ENCODE measurements around the gene LDB2.

LDB2 gene

DNA sequence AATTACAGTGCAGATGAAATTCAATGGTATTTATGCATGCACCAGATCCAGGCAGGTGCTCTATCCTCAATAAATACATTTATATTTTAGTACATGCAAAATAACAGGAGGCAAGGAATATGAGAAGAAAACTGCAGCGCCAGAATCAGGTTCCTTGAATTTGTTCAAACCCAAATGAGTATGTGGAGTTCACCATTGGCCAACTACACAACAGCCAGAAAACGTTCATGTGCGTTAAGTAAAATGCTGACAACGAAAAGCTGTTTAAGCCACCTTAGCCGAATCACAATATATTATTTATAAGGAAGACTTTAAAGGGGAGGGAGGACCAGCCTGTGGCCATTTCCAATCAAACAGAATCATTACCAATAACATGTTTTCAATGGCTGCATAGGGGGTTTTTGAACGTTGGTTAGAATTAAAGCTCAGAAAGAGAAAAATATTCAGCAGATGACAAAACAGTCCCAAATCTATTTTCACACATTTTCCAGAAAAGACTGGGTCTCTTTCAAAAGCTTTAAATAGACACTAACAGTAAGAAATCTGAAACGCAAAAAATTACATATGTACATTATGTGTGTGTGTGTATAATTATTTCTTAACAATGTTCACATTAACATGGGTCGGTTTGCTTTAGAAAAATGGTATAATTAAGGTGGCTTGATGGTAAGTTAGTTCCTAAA, 171.9 kb downstream of the LDB2 start:
- no peak for DNase-seq (ENCODE audit: low read depth in 3 of 3, low spot score in 1 of 3)

DNA sequence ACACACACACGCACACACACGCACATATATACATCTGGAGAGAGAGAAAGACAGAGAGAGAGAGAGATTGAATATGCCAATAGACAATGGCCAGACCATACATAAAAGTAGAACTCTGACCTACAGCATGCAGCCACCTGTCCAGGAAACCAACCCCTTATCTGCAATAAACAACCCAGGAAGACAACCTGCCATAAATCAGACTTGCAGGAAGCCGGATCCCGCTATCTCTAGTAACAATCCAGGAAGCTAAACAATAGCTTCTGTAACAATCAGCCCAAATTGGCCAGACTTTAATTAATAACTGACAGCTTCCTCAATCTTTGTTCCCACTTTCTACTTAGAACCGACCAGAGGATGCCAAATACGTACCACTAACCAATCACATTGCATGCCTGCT, 173.2 kb downstream of the LDB2 start:
- DNase-seq (ENCODE audit: low read depth in 3 of 3, low spot score in 1 of 3), result no peak

DNA sequence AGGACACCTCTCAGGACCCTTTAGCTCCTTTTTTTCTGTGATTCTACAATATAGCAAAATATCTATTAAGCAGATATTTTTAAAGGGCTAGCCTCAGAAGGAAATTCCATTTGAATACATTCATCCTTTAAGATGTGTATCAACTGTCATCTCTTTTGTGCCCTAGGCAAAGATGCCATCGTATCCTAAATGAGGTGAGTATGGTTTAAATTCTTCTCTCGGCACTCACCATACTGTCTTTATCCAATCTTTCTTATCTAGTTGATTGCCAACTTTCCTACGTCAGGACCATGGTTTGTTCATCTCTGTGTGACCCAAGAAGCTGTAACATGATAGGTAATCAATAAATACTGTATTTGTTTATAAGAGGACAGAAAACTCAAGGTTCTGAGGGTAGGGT, 176.0 kb downstream of the LDB2 start:
- no peak for DNase-seq (ENCODE audit: low read depth in 3 of 3, low spot score in 1 of 3)

DNA sequence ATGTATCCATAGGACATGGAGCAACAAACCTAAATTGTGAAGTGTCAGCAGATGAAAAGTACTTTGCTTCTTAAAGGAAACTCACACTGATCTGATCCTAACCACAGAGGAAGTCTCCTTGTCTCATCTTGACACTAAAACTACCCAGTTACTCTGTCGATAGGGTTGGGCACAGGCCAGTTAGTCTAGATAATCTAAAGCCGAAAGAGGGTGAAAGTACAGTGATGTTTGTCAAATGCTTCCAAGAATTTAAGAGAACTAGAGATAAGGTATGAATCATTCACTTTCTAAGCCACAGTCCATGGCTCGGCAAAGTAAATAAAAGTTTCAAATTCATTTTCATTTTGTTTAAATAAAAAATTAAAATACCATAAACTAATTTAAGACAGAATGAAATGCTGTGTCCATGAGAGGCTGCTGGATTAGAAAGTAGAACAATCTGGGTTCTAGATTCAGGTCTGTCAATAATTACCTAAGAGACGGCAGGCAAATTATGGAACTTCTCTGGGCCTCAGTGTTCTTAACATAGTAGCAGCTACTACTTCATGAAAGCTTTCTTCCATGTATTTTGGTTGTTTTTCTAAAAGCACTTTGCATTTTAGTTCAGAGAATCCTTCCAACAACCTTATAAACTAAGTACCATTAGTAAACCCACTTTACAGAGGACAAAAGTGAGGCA, 176.7 kb downstream of the LDB2 start:
- DNase-seq (ENCODE audit: low read depth in 3 of 3, low spot score in 1 of 3), result no peak

DNA sequence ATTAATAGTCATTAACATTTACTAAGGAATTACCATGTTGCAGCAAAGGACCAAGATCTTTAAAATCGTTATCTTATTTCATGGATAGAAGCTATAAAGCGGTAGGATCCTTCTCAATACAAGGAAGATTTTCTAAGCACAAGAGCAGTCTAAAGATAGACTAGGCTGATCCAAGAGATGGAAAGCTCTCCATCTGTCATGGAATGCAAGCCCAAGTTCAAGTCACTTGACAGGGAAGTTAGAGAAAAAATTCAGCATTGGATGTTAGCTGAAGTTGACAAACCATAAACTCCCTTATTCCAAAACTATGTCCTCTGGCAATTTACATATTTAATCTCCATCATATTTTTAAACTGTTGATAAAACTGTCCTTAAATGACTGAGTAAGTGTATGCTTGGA, 177.7 kb downstream of the LDB2 start:
- DNase-seq (ENCODE audit: low read depth in 3 of 3, low spot score in 1 of 3), result no peak

DNA sequence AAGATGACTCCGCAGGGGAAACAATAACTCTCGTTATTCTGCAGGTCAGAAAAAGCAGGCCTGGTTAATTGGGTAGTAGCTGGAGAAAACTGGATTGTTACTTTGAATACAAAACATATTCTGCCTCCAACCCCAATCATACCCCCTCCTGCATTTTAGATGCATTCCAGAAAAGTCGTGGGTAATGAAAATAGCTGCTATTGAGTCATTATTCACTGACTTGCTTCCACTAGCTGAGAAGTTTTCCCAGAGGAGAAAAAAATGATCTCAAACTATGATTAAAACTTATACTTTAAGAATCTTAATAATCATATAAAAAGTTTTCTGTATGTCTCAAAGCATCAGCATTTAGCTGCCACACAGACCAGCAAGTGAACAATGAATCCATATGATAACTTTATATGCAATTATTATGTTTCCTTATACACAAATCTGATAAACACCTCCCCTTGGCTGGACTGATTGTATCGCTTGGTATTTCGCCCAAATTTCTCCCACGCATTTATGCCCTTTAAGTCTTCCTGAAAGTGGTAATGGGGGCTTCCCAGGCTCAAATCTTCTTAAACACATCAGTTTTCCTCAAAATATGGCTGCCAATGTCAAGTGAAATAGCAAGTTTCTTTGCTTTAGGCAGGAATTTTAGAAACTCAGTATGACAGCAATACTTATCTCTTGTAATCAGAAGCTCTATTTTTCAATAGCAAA, 181.0 kb downstream of the LDB2 start:
- DNase-seq (ENCODE audit: low read depth in 3 of 3, low spot score in 1 of 3), result no peak

DNA sequence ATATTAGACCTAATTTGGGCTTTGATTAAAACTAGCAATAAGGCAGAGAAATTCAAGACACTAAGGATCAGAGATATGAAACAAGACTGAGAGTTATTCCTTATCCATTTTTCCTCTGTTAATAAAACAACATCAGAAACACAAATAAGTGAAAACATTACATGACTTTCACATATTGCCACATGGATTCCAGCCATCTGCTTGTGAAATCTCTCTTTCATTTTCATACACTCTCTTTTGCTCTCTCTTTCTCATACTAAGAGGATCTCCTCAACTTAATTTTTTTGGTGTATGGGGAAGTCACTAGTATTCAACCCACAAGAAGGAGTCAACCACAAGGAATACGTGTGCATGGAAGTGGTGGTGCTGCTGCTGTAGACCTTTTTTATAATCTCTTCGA, 183.0 kb downstream of the LDB2 start:
- DNase-seq (ENCODE audit: low read depth in 3 of 3, low spot score in 1 of 3), result no peak

DNA sequence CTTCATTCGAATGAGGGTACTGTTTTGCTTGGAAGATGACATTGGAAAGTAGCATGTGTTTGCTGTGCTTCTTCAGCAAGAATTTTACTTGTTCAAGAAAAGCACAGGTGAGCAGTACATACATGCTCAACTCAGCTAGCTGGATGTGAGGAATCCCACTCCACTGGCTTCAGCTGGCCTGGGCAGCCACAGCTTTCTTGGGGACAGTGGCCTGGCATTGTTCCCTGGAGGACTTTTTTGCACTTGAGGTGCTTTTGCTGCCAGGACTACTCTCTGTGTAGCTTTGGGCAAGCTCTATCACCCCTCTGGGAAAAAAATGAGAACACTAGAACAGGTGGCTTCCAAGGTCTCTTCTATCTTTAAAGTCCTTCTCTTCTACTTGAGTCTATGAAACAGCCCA, 184.3 kb downstream of the LDB2 start:
- no peak for DNase-seq (ENCODE audit: low read depth in 3 of 3, low spot score in 1 of 3)

DNA sequence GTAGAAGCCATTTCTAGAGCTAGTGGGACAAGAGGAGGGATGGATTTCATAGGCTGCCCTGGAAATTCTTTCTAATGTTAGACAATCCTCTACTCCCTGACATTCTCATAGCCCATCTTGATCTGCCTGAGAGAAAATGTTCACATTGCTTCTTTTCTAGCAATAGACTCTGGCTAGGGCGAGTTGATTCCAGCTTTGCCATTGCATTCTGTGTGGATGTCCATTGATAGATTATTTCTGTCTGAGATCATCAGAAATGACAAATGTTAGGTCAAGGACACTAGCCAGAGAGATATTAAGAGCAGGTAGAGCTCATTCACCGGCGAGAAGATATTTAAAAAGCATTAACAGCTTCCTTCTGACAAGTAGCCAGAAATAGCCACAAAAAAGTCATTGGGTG, 184.7 kb downstream of the LDB2 start:
- DNase-seq (ENCODE audit: low read depth in 3 of 3, low spot score in 1 of 3), result no peak

DNA sequence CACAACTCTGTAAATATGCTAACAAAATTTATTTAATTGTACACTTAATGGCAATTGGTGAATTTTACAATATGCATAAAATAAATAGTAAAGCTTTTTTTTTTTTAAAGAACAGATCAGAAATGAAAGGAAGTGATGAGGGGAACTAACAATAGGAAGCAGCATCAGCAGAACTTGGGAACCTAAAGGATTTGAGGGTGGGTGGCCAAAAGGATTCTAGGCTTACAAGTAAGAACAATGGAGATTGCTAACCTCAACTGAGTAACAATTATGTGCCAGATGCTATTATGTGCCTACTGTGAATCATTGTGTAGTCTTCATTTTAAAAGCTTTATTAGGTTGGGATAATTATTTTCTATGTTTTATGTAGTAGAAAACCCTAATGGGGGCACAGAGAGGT, 185.2 kb downstream of the LDB2 start:
- DNase-seq (ENCODE audit: low read depth in 3 of 3, low spot score in 1 of 3), result no peak

DNA sequence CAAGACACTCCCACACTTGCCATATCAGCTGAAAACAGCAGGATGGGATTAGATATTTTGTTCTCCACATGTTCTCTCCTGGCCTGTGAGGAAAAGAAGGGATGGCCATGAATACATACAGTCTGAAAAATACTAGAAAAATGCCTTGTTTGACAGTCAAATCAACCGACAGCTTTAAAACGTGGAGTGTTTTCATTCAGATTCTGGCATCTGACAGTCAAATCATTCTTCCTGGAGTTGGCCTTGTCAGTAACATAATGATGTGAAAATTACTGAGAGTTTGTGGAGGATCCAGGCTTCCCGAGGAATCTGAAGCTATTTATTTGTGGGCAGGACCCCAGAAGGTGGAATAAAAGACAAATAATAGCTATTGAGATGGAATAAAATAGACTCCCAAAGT, 188.2 kb downstream of the LDB2 start:
- no peak for DNase-seq (ENCODE audit: low read depth in 3 of 3, low spot score in 1 of 3)

DNA sequence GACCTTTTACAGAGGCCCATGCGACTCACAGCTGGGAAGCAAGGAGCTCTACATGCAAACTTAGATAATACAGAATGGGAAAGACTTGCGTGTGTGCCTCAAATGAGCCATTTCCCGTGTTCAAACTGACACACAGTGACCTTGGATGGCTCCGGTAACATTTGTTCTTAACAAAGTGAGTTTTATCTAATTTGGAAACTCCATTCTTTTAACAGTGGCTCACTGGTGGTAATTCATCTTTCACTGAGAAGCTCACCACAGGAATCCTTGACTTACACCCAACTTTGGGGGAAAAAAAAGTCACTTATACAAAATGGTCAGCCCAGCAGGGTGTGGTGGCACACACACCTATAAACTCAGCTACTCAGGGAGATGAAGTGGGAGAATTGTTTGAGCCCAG, 190.6 kb downstream of the LDB2 start:
- DNase-seq (ENCODE audit: low read depth in 3 of 3, low spot score in 1 of 3), result no peak

DNA sequence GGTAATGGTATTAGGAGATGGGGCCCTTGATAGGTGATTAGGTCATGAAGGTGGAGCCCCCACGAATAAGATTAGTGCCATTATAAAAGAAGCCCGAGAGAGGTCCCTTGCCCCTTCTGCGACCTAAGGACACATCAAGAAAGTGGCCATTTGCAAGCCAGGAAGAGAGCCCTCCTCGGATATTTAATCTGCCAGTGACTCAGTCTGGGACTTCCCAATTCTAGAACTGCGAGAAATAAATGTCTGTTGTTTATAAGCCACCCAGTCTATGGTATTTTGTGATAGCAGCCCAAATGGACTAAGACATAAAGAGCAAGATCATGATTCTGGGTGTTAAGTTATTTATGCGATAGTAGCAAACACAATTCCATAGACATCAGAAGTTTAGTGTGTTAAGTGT, 192.2 kb downstream of the LDB2 start:
- DNase-seq (ENCODE audit: low read depth in 3 of 3, low spot score in 1 of 3), result no peak

DNA sequence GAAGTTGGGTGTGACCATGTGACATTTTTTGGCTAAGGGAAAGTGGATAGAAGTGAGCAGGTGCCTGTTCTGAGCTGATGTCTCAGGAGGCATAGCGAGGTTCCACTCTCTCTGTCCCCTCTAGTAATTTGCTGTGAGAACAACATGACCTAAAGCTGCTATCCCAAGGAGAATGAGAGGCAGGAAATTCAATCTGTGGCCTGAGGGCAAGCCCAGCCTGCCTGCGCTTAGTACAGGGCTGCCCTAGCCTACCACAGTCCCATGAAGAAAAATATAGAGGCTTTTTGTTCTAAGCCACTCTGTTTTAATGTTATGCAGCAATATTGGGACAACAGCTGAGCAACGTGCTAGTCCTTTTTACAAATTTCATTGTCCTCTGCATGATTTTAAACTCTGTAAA, 193.1 kb downstream of the LDB2 start:
- DNase-seq (ENCODE audit: low read depth in 3 of 3, low spot score in 1 of 3), result no peak

DNA sequence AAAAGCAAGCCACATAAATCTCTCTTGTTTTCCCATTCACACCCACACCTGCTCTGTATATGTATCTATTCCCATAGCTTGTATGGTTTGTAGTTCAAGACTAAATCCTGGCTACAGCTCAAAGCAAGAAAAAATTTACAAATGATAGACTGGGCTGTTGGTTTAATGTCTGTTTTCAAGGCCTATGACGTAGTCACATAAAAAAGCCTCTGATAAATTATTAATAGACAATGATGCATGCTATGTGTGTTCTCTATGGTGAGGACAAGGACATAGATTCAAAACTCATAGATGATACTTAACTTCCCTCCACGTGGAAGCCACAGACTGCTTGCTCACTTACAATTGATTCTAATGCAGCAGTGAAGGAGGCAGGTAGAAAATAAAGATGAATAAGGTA, 194.0 kb downstream of the LDB2 start:
- no peak for DNase-seq (ENCODE audit: low read depth in 3 of 3, low spot score in 1 of 3)

DNA sequence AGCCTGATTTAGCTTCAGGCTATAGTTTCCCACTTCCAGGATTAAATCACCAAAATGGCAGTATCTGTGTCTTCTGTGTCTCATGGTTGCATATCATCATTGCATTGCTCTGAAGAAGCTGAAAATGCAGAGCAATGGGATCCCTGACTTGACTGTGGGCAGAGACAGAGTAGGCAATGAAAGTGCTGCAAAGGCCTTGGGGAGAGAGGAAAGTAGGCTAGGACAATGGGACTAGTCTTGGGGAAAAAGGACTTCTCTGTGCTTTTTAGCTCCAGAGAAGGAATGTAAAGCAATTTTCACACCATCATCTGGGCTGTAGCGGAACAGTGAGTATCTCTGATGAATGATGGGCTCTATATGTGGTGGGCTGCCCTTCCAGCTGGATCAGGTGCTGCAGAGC, 202.5 kb downstream of the LDB2 start:
- no peak for DNase-seq (ENCODE audit: low read depth in 3 of 3, low spot score in 1 of 3)

DNA sequence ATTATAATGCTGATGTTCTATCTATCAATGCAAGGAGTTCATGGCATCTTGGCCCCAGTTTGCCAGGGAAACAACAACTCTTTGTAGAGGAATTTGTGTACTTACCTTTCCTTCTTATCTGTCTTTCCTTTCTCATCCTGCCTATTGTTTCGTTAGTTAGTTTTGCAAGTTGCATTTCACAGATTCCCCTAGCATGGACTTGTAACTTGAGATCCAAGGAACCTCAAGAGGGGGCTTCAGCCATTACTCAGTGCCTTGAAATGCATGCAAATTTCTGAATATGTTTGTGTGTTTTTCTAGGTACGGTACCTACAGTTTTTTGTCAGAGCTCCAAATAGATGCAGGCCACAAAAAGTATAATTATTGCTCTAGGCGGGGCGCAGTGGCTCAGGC, 203.6 kb downstream of the LDB2 start:
- no peak for DNase-seq (ENCODE audit: low read depth in 3 of 3, low spot score in 1 of 3)

DNA sequence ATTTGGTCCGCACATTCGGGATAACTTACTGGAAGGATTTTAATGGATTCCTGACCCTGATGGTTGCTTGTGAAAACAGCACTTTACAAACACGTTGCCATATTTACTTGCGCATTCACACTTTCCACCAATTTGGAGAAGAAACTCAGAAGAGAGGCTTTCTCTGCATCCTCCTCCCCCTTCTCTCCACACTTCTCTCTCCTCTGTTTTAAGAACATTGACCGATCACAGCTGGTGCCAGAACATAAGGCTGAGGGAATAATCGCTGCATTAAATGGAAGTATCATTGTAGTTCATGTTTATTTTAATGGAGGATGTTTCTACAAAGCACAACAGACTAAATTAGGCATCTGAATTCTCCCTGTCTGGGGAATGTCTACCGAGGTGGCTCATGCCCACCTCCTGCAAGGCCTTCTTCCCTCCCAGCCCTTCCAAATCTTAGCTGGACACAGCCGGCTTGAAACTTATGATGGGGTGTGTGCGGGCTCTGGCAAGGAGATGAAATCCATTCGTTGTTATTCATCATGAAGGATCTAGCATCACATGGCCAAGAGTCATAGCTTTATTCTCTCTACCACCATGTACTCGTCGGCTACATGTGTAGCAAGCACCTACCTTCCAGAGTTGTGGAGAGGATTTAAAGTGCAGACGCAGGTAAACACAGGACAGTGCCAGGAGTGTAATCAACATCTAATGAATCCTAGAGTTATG, 204.1 kb downstream of the LDB2 start:
- DNase-seq (ENCODE audit: low read depth in 3 of 3, low spot score in 1 of 3), result no peak

DNA sequence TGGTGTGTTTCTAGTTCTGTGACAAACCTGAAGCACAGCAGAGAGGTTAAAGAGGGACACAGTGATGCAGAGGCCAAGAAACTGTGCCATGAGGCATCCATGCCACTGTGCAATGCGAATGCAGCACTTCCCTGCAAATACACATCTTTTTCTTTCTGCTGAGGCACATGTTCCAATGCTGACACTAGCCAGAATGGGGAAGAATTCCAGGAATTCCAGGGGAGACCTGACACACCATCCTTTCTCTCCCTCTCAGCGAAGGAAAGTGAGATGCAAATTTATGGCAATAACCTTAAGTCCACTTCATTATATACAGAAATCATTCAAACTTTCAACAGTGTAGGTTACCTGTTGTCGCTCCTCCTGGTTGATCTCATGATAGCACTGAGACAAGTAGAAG, 204.8 kb downstream of the LDB2 start:
- no peak for DNase-seq (ENCODE audit: low read depth in 3 of 3, low spot score in 1 of 3)

DNA sequence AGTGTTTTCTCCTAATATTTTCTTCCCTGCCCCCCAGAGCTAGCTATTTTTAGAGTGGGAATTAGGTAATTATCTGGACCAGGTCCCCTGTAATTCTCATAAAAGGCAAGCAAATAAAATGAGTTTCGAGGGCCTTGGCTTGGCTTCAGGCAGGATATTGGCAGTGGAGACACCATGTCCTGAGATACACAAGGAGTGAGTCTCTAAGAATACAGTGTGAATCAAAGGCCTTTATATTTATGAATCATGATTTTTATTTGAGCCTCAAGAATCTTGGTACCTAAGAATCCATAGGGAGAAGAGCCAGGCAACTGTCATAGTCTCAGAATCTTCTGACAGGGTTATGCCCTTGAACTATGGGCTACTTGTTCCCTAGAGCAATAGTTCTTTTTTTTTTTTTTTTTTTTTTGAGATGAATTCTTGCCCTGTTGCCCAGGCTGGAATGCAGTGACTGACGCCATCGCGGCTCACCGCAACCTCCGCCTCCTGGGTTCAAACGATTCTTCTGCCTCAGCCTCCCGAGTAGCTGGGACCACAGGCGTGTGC, 205.4 kb downstream of the LDB2 start:
- no peak for DNase-seq (ENCODE audit: low read depth in 3 of 3, low spot score in 1 of 3)

DNA sequence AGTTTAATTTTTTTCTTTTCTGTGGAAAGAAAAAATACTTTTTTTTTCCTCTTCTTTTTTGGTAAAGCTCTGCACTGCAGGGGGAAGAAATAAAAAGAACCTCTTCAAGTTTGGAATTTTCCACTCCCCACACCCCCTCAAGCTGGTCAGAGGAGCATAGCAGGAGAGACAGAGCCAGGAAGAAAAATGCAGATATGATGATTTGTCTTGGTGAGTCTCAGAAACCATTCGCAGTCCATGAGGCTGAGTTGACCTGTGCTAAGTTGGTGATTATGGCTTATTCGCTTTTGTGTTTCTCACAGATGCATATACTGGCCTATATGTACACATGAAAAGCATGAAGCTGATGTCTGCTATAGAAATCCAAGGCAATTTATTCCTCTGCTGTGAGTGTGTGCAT, 205.9 kb downstream of the LDB2 start:
- no peak for DNase-seq (ENCODE audit: low read depth in 3 of 3, low spot score in 1 of 3)

DNA sequence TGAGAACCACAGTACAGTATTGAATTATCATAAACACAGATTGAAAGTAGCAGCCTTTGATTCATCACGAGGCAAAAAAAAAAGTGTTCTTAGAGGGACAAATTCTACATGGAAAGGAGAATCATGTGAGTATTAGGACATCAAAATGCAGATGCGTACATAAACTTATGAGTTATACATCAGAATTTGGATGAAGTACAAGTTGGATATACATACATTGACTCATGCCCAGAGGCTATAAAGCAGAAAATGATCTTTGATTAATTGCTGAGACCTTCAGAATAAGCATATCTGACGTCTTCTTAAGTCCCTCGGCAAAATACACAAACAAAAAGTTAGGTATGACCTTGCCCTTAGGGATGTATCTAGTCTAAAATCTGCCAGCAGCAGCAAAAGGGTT, 206.4 kb downstream of the LDB2 start:
- DNase-seq (ENCODE audit: low read depth in 3 of 3, low spot score in 1 of 3), result no peak

Measured in stimulated activated CD4-positive, alpha-beta T cell treated with anti-CD3 and anti-CD28 coated beads, TNF-alpha, amount 100 ng/mL, for 1 hour (primary cell).